ENCODE measurements around the gene RRP36. TPM values are rescaled to one million over a fixed set of nuclear protein-coding genes. Genes with fewer than 3 reads are reported as not detected.

RRP36 gene
- total and polyA plus RNA-seq, 12 donors = 29.6 to 109 (median 50.7) TPM

GRCh38 chr6:43059168-43060033 lies 38.0 kb downstream of the RRP36 start, which contains the start of the genes KLC4 and MRPL2:
Gene KLC4 (plus strand): TSS chr6:43059631. CDS start chr6:43061336, 1,705 bp downstream.
Gene MRPL2 (minus strand): TSS chr6:43059434. CDS start chr6:43059381, 53 bp downstream.
- 0 to 1% (median 0%) methylated on average over 29 to 64 of the region's 64 CpGs for WGBS, 4 donors
- peak; percentile 70 to 88 for TF ChIP-seq POLR2A (IDR thresholded peaks at IDR 0.05)
- no peak for TF ChIP-seq CTCF (IDR thresholded peaks at IDR 0.05)
- no peaks in the 10 kb centered on the region for H3K9me3 ChIP-seq (replicated peaks in 1 of 3)
- H3K27me3 ChIP-seq = no peaks in the 10 kb centered on the region
- H3K27ac ChIP-seq = peak within 1 kb of the TSS; percentile 60 to 94 (median 75)
- peaks cover 0 to 28% of the 10 kb centered on the region in 2 donors for H3K36me3 ChIP-seq (replicated peaks in 1 of 2)
- intact Hi-C loops (cut with DNase I) = loop anchor here in 1 of 2 donors (5.0 kb wide), 1 partner anchor 83 kb away; no protein-coding TSS in a partner anchor
- H3K4me3 ChIP-seq = peak within 1 kb of the TSS; percentile 60 to 90 (median 68)
- DNase-seq = peak; percentile 98 to 100 (median 99)
- H3K4me1 ChIP-seq (replicated peaks in 1 of 2) = peaks cover 13 to 18% of the 10 kb centered on the region in 2 donors

GRCh38 chr6:43060034-43060754 lies 38.8 kb downstream of the RRP36 start:
- intact Hi-C loops (cut with DNase I) = loop anchor here in 1 of 2 donors (5.0 kb wide), 1 partner anchor 82 kb away; no protein-coding TSS in a partner anchor
- H3K27ac ChIP-seq = peak overlapping the region; percentile 60 to 94 (median 75)
- TF ChIP-seq CTCF (IDR thresholded peaks at IDR 0.05) (no peak), POLR2A (IDR thresholded peaks at IDR 0.05) (peak in 1 of 2 donors; percentile 0)
- no peaks in the 10 kb centered on the region for H3K9me3 ChIP-seq (replicated peaks in 1 of 3)
- peaks cover 13 to 16% of the 10 kb centered on the region in 2 donors for H3K4me1 ChIP-seq (replicated peaks in 1 of 2)
- peak in 2 of 7 donors; percentile 33 to 39 for DNase-seq
- H3K36me3 ChIP-seq (replicated peaks in 1 of 2) = peaks cover 0 to 26% of the 10 kb centered on the region in 2 donors
- 10 to 20% (median 15%) methylated on average over 9 to 15 of the region's 15 CpGs for WGBS, 4 donors
- no peaks in the 10 kb centered on the region for H3K27me3 ChIP-seq
- peak overlapping the region; percentile 6 to 90 (median 64) for H3K4me3 ChIP-seq

DNA sequence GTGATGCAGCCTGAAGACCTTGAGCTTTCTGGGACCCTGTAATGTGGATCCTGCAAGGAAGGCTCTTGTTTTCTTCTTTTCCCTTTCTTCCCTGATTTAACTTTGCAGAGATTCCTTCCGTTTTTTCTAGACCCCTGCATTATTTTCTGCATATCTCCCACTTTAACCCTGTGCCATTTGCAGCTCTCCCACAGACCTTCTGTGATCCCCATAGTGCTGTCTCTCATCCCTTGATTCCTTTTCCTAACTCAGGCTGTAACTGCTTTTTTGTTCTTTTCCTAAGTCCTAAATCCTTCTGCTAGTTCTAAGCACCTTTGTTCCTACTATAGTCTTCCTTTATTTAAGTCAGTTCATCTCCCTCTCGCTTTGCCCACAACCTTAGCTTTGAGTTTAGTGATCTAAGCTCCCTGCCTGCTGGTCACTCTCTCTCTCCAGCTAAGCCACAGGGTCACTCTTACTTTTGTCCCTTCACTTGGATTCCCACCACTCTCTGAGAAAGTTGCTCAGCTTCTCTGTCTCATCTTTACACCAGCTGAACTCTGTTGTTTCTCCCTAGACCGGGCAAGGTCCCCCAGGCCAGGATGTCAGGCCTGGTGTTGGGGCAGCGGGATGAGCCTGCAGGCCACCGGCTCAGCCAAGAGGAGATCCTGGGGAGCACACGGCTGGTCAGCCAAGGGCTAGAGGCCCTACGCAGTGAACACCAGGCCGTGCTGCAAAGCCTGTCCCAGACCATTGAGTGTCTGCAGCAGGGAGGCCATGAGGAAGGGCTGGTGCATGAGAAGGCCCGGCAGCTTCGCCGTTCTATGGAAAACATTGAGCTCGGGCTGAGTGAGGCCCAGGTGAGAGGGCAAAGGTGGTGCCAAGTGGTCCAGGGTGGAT lies 39.6 kb downstream of the RRP36 start:
- Histone ChIP-seq H3K27ac (no peak overlapping the region), H3K27me3 (no peaks in the 10 kb centered on the region), H3K36me3 (replicated peaks in 1 of 2) (peaks cover 0 to 27% of the 10 kb centered on the region in 2 donors), H3K4me3 (no peak overlapping the region), H3K9me3 (replicated peaks in 1 of 3) (no peaks in the 10 kb centered on the region), H3K4me1 (replicated peaks in 1 of 2) (peaks cover 13 to 16% of the 10 kb centered on the region in 2 donors)
- no peak for TF ChIP-seq CTCF (IDR thresholded peaks at IDR 0.05)
- no peak for TF ChIP-seq POLR2A (IDR thresholded peaks at IDR 0.05)
- WGBS, 4 donors = 83 to 86% (median 84%) methylated on average over 12 of the region's 12 CpGs
- DNase-seq = no peak
- intact Hi-C loops (cut with DNase I) = loop anchor here in 1 of 2 donors (5.0 kb wide), 1 partner anchor 81 kb away; no protein-coding TSS in a partner anchor
